GM23338 (cell line): ENCODE data around the gene EBF4. TPM values are rescaled to one million over a fixed set of nuclear protein-coding genes. Genes with fewer than 3 reads are reported as not detected.

ENCODE experiments used
- ATAC-seq: fragments of 200-7000 bp; cut with Tn5 transposase; 3 replicates; pipeline ENCODE4 v1.9.1; 2020
- DNase-seq: peaks from one replicate; pipeline ENCODE4 v3.0.0-alpha.2; 2015; ENCODE audit warnings: low spot score
- H2AFZ ChIP-seq: fragments of 200-600 bp; sonication (generic); 2 replicates; pipeline ENCODE4 v1.8.0; 2016; ENCODE audit warnings: antibody characterized with exemption, mild to moderate bottlenecking, moderate library complexity
- H3F3A ChIP-seq: fragments of 200-600 bp; sonication (generic); replicated peaks from 2 replicates; pipeline ENCODE4 v1.8.0; 2017; ENCODE audit warnings: antibody characterized with exemption, mixed run types, low read depth
- H3K27ac ChIP-seq: fragments of 200-600 bp; sonication (generic); 2 replicates; pipeline ENCODE4 v1.6.1; 2016; ENCODE audit warnings: low read depth
- H3K27me3 ChIP-seq: fragments of 200-600 bp; sonication (generic); 2 replicates; pipeline ENCODE4 v1.8.0; 2016; ENCODE audit warnings: mild to moderate bottlenecking, mixed run types, moderate library complexity; ENCODE audit not compliant: insufficient read depth
- H3K36me3 ChIP-seq: fragments of 200-600 bp; sonication (generic); 2 replicates; pipeline ENCODE4 v1.8.0; 2016; ENCODE audit warnings: mild to moderate bottlenecking; ENCODE audit not compliant: insufficient read depth
- H3K4me1 ChIP-seq: fragments of 200-600 bp; sonication (generic); 2 replicates; pipeline ENCODE4 v1.8.0; 2016; ENCODE audit warnings: mild to moderate bottlenecking, moderate library complexity; ENCODE audit not compliant: insufficient read depth
- H3K4me2 ChIP-seq: fragments of 200-600 bp; sonication (generic); 2 replicates; pipeline ENCODE4 v1.7.1; 2017; ENCODE audit warnings: mixed run types
- H3K4me3 ChIP-seq: fragments of 200-600 bp; sonication (generic); 2 replicates; pipeline ENCODE4 v1.6.1; 2016; ENCODE audit warnings: mixed run types
- H3K79me2 ChIP-seq: fragments of 200-600 bp; sonication (generic); replicated peaks from 2 replicates; pipeline ENCODE4 v1.8.0; 2017; ENCODE audit warnings: mild to moderate bottlenecking; ENCODE audit not compliant: insufficient read depth
- H3K9me2 ChIP-seq: fragments of 200-600 bp; sonication (generic); 2 replicates; pipeline ENCODE4 v1.8.0; 2017; ENCODE audit not compliant: insufficient read depth
- H4K20me1 ChIP-seq: fragments of 200-600 bp; sonication (generic); replicated peaks from 2 replicates; pipeline ENCODE4 v1.8.0; 2017; ENCODE audit warnings: mild to moderate bottlenecking; ENCODE audit not compliant: insufficient read depth
- H3K27ac Mint-ChIP-seq: 2 replicates; pipeline ENCODE4 v1.8.0; 2020; ENCODE audit warnings: inconsistent platforms, mild to moderate bottlenecking, moderate library complexity, mixed read lengths
- H3K27me3 Mint-ChIP-seq: 3 replicates; pipeline ENCODE4 v1.8.0; 2022; ENCODE audit warnings: low read depth, mild to moderate bottlenecking, moderate library complexity, mixed read lengths, inconsistent platforms; ENCODE audit not compliant: insufficient read depth, poor library complexity
- H3K36me3 Mint-ChIP-seq: 3 replicates; pipeline ENCODE4 v1.8.0; 2021; ENCODE audit warnings: low read depth, mild to moderate bottlenecking, inconsistent platforms, moderate library complexity, mixed read lengths
- H3K4me1 Mint-ChIP-seq: 3 replicates; pipeline ENCODE4 v1.8.0; 2020; ENCODE audit warnings: mild to moderate bottlenecking, inconsistent platforms, mixed read lengths
- H3K4me3 Mint-ChIP-seq: 3 replicates; pipeline ENCODE4 v1.8.0; 2021; ENCODE audit warnings: moderate library complexity, mild to moderate bottlenecking, inconsistent platforms, mixed read lengths
- H3K9me3 Mint-ChIP-seq: 3 replicates; pipeline ENCODE4 v1.8.0; 2020; ENCODE audit warnings: moderate library complexity, mild to moderate bottlenecking, inconsistent platforms, mixed read lengths
- ETS1 ChIP-seq: IDR thresholded peaks from 2 replicates; pipeline ENCODE4 v1.6.1; 2016; ENCODE audit warnings: antibody characterized with exemption
- EZH2 ChIP-seq: fragments of 200-600 bp; sonication (generic); IDR thresholded peaks from one replicate; pipeline ENCODE4 v1.8.0; 2017; ENCODE audit warnings: antibody characterized with exemption, mild to moderate bottlenecking, low read depth; ENCODE audit not compliant: unreplicated experiment
- JUNB ChIP-seq: IDR thresholded peaks from one replicate; pipeline ENCODE4 v1.6.1; 2016; ENCODE audit warnings: antibody characterized with exemption; ENCODE audit not compliant: unreplicated experiment
- NANOG ChIP-seq: IDR thresholded peaks from 2 replicates; pipeline ENCODE4 v1.6.1; 2016; ENCODE audit warnings: antibody characterized with exemption, borderline replicate concordance
- POLR2AphosphoS5 ChIP-seq: IDR thresholded peaks from 2 replicates; pipeline ENCODE4 v1.6.1; 2016; ENCODE audit warnings: antibody characterized with exemption, low read depth
- STAT1 ChIP-seq: IDR thresholded peaks from one replicate; pipeline ENCODE4 v1.6.1; 2016; ENCODE audit warnings: antibody characterized with exemption; ENCODE audit not compliant: unreplicated experiment
- ZNF114 ChIP-seq: fragments of 250-450 bp; sonication (Bioruptor Pico); IDR thresholded peaks from 2 replicates; pipeline ENCODE4 v1.5.0; 2020; ENCODE audit warnings: mild to moderate bottlenecking, moderate library complexity
- polyA plus RNA-seq: library from polyadenylated mRNA; unstranded; fragments of >200 nt; fragmentation: Nextera tagmentation; extraction: Ambion mirVana; gene quantifications from 2 replicates; pipeline ENCODE4 v1.2.1, GENCODE V29; 2016
- total RNA-seq: library from RNA; depleted of rRNA; stranded (reverse); fragments of >200 nt; shearing (Covaris generic); gene quantifications from 2 replicates; pipeline ENCODE4 v1.2.3, GENCODE V29; 2014
- TF ChIP-seq, protein P1 (sequence below): IDR thresholded peaks from one replicate; pipeline ENCODE4 v1.6.1; 2018; ENCODE audit warnings: antibody characterized with exemption; ENCODE audit not compliant: unreplicated experiment
- TF ChIP-seq, protein P2 (sequence below), 2 experiments: fragments of 200-600 bp in 1 of 2; sonication (generic) in 1 of 2; conservative IDR thresholded peaks; 2 replicates each; pipeline versions ENCODE4 v1.5.1 to v1.6.1; 2016 to 2017; ENCODE audit warnings: antibody characterized with exemption in 2 of 2, low read depth in 2 of 2, mild to moderate bottlenecking in 2 of 2, moderate library complexity in 1 of 2
- TF ChIP-seq, protein P3 (sequence below): fragments of 250-450 bp; sonication (Bioruptor Pico); IDR thresholded peaks from 2 replicates; pipeline ENCODE4 v1.5.0; 2020; ENCODE audit warnings: mild to moderate bottlenecking, moderate library complexity

EBF4 gene
- total and polyA plus RNA-seq, 2 experiments from 2014 or later = 0.66 to 1.6 TPM

DNA sequence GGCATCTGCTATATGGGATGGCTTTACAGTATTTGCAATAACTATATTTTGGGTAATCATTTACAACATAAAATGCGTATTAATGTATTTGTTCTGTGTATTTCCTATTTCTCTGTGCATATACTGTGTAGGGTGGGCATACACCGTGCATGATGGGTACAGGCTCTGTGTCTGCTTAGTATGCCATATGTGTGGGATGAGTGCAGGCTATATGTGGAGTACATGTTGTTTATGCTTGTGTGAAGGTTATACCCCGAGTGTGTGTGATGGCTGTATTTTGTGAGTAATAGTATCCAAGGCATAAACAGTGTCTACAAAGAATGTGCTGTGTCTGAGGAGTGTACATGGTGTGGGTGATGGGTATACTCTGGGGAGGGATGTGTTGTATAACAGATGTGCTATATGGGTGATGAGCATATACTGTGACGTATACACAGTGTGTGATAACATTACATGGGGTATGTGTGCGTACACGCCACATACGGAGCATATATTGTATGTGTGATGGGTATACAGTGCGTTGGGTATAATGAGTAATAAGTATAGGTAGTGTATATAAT is 55.2 kb downstream of the EBF4 start (continued):
- TF ChIP-seq, protein P1, sequence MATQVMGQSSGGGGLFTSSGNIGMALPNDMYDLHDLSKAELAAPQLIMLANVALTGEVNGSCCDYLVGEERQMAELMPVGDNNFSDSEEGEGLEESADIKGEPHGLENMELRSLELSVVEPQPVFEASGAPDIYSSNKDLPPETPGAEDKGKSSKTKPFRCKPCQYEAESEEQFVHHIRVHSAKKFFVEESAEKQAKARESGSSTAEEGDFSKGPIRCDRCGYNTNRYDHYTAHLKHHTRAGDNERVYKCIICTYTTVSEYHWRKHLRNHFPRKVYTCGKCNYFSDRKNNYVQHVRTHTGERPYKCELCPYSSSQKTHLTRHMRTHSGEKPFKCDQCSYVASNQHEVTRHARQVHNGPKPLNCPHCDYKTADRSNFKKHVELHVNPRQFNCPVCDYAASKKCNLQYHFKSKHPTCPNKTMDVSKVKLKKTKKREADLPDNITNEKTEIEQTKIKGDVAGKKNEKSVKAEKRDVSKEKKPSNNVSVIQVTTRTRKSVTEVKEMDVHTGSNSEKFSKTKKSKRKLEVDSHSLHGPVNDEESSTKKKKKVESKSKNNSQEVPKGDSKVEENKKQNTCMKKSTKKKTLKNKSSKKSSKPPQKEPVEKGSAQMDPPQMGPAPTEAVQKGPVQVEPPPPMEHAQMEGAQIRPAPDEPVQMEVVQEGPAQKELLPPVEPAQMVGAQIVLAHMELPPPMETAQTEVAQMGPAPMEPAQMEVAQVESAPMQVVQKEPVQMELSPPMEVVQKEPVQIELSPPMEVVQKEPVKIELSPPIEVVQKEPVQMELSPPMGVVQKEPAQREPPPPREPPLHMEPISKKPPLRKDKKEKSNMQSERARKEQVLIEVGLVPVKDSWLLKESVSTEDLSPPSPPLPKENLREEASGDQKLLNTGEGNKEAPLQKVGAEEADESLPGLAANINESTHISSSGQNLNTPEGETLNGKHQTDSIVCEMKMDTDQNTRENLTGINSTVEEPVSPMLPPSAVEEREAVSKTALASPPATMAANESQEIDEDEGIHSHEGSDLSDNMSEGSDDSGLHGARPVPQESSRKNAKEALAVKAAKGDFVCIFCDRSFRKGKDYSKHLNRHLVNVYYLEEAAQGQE = no peak

DNA sequence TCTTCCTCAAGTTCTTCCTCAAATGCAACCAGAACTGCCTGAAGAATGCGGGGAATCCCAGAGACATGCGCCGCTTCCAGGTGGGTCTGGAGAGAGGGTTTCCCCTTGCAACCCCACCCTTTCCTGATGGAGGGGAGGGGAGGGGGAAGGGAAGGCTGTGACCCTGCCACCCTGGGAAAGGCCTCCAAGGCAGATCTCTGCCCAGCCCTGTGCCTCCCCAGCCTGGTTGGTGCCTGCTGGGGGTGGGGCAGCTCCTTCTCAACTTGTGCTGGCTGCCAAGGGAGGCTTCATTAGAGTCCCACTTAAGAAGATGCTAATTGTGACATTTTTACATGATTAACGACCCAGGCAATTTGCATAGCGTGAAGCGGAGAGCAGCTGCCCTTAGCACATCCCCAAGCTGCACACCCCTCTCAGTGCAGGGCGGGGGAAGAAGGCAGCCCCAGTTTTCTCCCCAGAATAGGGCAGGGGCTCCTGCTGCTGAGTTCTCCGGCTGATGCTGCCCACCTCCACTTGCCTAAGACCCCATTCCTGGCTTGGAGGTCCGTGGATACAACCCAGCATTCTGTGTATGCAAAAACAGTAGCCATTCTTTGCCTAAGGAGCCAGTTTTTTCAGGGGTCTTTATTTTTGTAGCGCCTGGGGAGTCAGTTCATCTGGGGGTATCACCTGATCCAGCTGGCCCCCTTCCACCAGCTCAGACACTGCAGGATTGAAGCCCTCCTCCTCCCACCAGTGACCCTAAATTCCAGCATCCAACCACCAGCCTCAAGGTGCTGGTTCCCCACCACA is 56.2 kb downstream of the EBF4 start:
- Mint-ChIP-seq H3K4me1 (peaks cover 30% of the 10 kb centered on the region), H3K27me3 (peaks cover 62% of the 10 kb centered on the region), H3K4me3 (peak overlapping the region; percentile 50; the same call in 2 of the 3 replicates), H3K36me3 (no peaks in the 10 kb centered on the region; the same call in 2 of the 3 replicates), H3K27ac (no peak overlapping the region), H3K9me3 (no peaks in the 10 kb centered on the region)
- no peaks in the 10 kb centered on the region for H3K79me2 ChIP-seq
- DNase-seq (peak; percentile 84), ATAC-seq (peak; percentile 28)
- H4K20me1 ChIP-seq = peaks cover 4% of the 10 kb centered on the region; the same call in 1 of the 2 replicates
- peak overlapping the region; percentile 84 for H3K4me2 ChIP-seq
- peaks cover 98% of the 10 kb centered on the region for H3K27me3 ChIP-seq
- peaks cover 29% of the 10 kb centered on the region for H3K4me1 ChIP-seq
- no peaks in the 10 kb centered on the region for H3K36me3 ChIP-seq
- no peak overlapping the region for H3K27ac ChIP-seq
- no peaks in the 10 kb centered on the region; the same call in 1 of the 2 replicates for H3F3A ChIP-seq
- peak overlapping the region; percentile 62 for H3K4me3 ChIP-seq
- H3K9me2 ChIP-seq = no peaks in the 10 kb centered on the region
- H2AFZ ChIP-seq = peak overlapping the region; percentile 66
- TF ChIP-seq STAT1 (no peak), ETS1 (no peak), EZH2 (peak; percentile 76), POLR2AphosphoS5 (0 out of 2 replicates have a peak, but pooled peaks have one; percentile 33), JUNB (no peak), ZNF114 (CRISPR knock-in tag) (no peak), NANOG (no peak; the same call in 1 of the 2 replicates)
- TF ChIP-seq, protein P2, sequence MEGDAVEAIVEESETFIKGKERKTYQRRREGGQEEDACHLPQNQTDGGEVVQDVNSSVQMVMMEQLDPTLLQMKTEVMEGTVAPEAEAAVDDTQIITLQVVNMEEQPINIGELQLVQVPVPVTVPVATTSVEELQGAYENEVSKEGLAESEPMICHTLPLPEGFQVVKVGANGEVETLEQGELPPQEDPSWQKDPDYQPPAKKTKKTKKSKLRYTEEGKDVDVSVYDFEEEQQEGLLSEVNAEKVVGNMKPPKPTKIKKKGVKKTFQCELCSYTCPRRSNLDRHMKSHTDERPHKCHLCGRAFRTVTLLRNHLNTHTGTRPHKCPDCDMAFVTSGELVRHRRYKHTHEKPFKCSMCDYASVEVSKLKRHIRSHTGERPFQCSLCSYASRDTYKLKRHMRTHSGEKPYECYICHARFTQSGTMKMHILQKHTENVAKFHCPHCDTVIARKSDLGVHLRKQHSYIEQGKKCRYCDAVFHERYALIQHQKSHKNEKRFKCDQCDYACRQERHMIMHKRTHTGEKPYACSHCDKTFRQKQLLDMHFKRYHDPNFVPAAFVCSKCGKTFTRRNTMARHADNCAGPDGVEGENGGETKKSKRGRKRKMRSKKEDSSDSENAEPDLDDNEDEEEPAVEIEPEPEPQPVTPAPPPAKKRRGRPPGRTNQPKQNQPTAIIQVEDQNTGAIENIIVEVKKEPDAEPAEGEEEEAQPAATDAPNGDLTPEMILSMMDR (conservative IDR thresholded peaks at IDR 0.05; ENCODE audit: low read depth in 2 of 2) = no peak
- TF ChIP-seq, protein P3, sequence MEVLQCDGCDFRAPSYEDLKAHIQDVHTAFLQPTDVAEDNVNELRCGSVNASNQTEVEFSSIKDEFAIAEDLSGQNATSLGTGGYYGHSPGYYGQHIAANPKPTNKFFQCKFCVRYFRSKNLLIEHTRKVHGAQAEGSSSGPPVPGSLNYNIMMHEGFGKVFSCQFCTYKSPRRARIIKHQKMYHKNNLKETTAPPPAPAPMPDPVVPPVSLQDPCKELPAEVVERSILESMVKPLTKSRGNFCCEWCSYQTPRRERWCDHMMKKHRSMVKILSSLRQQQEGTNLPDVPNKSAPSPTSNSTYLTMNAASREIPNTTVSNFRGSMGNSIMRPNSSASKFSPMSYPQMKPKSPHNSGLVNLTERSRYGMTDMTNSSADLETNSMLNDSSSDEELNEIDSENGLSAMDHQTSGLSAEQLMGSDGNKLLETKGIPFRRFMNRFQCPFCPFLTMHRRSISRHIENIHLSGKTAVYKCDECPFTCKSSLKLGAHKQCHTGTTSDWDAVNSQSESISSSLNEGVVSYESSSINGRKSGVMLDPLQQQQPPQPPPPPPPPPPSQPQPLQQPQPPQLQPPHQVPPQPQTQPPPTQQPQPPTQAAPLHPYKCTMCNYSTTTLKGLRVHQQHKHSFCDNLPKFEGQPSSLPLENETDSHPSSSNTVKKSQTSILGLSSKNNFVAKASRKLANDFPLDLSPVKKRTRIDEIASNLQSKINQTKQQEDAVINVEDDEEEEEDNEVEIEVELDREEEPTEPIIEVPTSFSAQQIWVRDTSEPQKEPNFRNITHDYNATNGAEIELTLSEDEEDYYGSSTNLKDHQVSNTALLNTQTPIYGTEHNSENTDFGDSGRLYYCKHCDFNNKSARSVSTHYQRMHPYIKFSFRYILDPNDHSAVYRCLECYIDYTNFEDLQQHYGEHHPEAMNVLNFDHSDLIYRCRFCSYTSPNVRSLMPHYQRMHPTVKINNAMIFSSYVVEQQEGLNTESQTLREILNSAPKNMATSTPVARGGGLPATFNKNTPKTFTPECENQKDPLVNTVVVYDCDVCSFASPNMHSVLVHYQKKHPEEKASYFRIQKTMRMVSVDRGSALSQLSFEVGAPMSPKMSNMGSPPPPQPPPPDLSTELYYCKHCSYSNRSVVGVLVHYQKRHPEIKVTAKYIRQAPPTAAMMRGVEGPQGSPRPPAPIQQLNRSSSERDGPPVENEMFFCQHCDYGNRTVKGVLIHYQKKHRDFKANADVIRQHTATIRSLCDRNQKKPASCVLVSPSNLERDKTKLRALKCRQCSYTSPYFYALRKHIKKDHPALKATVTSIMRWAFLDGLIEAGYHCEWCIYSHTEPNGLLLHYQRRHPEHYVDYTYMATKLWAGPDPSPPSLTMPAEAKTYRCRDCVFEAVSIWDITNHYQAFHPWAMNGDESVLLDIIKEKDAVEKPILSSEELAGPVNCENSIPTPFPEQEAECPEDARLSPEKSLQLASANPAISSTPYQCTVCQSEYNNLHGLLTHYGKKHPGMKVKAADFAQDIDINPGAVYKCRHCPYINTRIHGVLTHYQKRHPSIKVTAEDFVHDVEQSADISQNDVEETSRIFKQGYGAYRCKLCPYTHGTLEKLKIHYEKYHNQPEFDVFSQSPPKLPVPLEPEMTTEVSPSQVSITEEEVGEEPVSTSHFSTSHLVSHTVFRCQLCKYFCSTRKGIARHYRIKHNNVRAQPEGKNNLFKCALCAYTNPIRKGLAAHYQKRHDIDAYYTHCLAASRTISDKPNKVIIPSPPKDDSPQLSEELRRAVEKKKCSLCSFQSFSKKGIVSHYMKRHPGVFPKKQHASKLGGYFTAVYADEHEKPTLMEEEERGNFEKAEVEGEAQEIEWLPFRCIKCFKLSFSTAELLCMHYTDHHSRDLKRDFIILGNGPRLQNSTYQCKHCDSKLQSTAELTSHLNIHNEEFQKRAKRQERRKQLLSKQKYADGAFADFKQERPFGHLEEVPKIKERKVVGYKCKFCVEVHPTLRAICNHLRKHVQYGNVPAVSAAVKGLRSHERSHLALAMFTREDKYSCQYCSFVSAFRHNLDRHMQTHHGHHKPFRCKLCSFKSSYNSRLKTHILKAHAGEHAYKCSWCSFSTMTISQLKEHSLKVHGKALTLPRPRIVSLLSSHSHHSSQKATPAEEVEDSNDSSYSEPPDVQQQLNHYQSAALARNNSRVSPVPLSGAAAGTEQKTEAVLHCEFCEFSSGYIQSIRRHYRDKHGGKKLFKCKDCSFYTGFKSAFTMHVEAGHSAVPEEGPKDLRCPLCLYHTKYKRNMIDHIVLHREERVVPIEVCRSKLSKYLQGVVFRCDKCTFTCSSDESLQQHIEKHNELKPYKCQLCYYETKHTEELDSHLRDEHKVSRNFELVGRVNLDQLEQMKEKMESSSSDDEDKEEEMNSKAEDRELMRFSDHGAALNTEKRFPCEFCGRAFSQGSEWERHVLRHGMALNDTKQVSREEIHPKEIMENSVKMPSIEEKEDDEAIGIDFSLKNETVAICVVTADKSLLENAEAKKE = no peak
